ENCODE results near the gene MMP13. TPM values are rescaled to one million over a fixed set of nuclear protein-coding genes. Genes with fewer than 3 reads are reported as not detected.

MMP13 gene
- polyA plus RNA-seq, 2 of the 4 experiments (the other 2 are of a cell fraction), result not detected

GRCh38 chr11:102991776-102992175 is 36.2 kb upstream of the MMP13 start:
- peaks cover 10% of the 10 kb centered on the region; the same call in 2 of the 3 replicates for H3K4me1 ChIP-seq
- FAIRE-seq (no peak), DNase-seq (ENCODE audit: low read depth in 1 of 2, low spot score in 1 of 2) (no peak), ATAC-seq (no peak)
- WGBS (ENCODE audit: missing lambda C conversion rate), result 45% methylated on average over 3 of the region's 3 CpGs
- no peaks in the 10 kb centered on the region for H3K9me3 ChIP-seq
- no peak overlapping the region for H3K4me3 ChIP-seq
- H3K4me2 ChIP-seq, result no peak overlapping the region
- TF ChIP-seq CHD2 (IDR thresholded peaks at IDR 0.05; ENCODE audit: low read length, partially characterized antibody), result no peak
- TF ChIP-seq CEBPB (IDR thresholded peaks at IDR 0.05), result no peak
- TF ChIP-seq RARB (CRISPR knock-in tag; IDR thresholded peaks at IDR 0.05), result no peak
- TF ChIP-seq PHF8 (IDR thresholded peaks at IDR 0.05; ENCODE audit: borderline replicate concordance, low read depth), result no peak
- no peak for TF ChIP-seq RFX5 (IDR thresholded peaks at IDR 0.05)
- TF ChIP-seq POLR2A (IDR thresholded peaks at IDR 0.05; ENCODE audit: low read length), result no peak
- TF ChIP-seq KDM1A (IDR thresholded peaks at IDR 0.05; ENCODE audit: low read depth), result no peak
- TF ChIP-seq ZC3H11A (IDR thresholded peaks at IDR 0.05), result no peak
- no peak for TF ChIP-seq RAD21 (conservative IDR thresholded peaks at IDR 0.05 in 1 of 2, IDR thresholded peaks at IDR 0.05 in 1 of 2)
- no peak for TF ChIP-seq REST (IDR thresholded peaks at IDR 0.05)
- TF ChIP-seq ZNF302 (CRISPR knock-in tag; IDR thresholded peaks at IDR 0.05), result no peak
- TF ChIP-seq FOXS1 (CRISPR knock-in tag; IDR thresholded peaks at IDR 0.05), result no peak
- no peak for TF ChIP-seq HMGXB4 (CRISPR knock-in tag; IDR thresholded peaks at IDR 0.05; ENCODE audit: borderline replicate concordance)
- no peak for TF ChIP-seq HOXA7 (CRISPR knock-in tag; IDR thresholded peaks at IDR 0.05)
- no peak for TF ChIP-seq FOSB (CRISPR knock-in tag; IDR thresholded peaks at IDR 0.05)
- no peak for TF ChIP-seq MYC (IDR thresholded peaks at IDR 0.05; ENCODE audit: borderline replicate concordance, low read length)
- CTCF ChIA-PET, result no interaction called here
- no peak overlapping the region for H3K27ac ChIP-seq
- POLR2A ChIA-PET, result no interaction called here

- ChIA-PET CTCF (interaction anchor here (0.5 kb wide), 1 partner anchor 25 kb away, joined by 3 read pairs; no protein-coding TSS in a partner anchor), POLR2A (no interaction called here)
- H3K9me3 ChIP-seq, result no peaks in the 10 kb centered on the region
- DNase-seq (ENCODE audit: low read depth in 1 of 2, low spot score in 1 of 2) (no peak), FAIRE-seq (no peak), ATAC-seq (no peak)
- 56% methylated on average over 3 of the region's 3 CpGs for WGBS (ENCODE audit: missing lambda C conversion rate)
- H3K4me3 ChIP-seq, result no peak overlapping the region
- TF ChIP-seq MYC (IDR thresholded peaks at IDR 0.05; ENCODE audit: borderline replicate concordance, low read length) (no peak), KDM1A (IDR thresholded peaks at IDR 0.05; ENCODE audit: low read depth) (no peak)
- no peak overlapping the region for H3K27ac ChIP-seq
- no peaks in the 10 kb centered on the region for H3K4me1 ChIP-seq
- no peak overlapping the region for H3K4me2 ChIP-seq
These were observed 34.6 kb upstream of the MMP13 start for GRCh38 chr11:102990145-102990544.

GRCh38 chr11:102989379-102990047 is 34.0 kb upstream of the MMP13 start:
- Histone ChIP-seq H3K4me3 (no peak overlapping the region), H3K27ac (no peak overlapping the region), H3K9me3 (no peaks in the 10 kb centered on the region), H3K4me2 (no peak overlapping the region), H3K4me1 (no peaks in the 10 kb centered on the region)
- FAIRE-seq (no peak), DNase-seq (ENCODE audit: low read depth in 1 of 2, low spot score in 1 of 2) (no peak), ATAC-seq (no peak)
- POLR2A ChIA-PET, result no interaction called here
- 69% methylated on average over 5 of the region's 5 CpGs for WGBS (ENCODE audit: missing lambda C conversion rate)
- CTCF ChIA-PET, result no interaction called here
- TF ChIP-seq POLR2A (IDR thresholded peaks at IDR 0.05; ENCODE audit: low read length) (no peak), HOXB5 (CRISPR knock-in tag; IDR thresholded peaks at IDR 0.05) (no peak), FOSB (CRISPR knock-in tag; IDR thresholded peaks at IDR 0.05) (no peak), JUN (IDR thresholded peaks at IDR 0.05) (no peak), EP300 (IDR thresholded peaks at IDR 0.05) (no peak), ZSCAN20 (CRISPR knock-in tag; IDR thresholded peaks at IDR 0.05) (no peak), REST (IDR thresholded peaks at IDR 0.05) (no peak), RCOR1 (IDR thresholded peaks at IDR 0.05; ENCODE audit: low read depth, low read length) (no peak), HOXA7 (CRISPR knock-in tag; IDR thresholded peaks at IDR 0.05) (no peak), MAZ (IDR thresholded peaks at IDR 0.05; ENCODE audit: borderline replicate concordance, low read depth, low read length) (no peak), RARB (CRISPR knock-in tag; IDR thresholded peaks at IDR 0.05) (no peak)
- TF ChIP-seq, protein P1, sequence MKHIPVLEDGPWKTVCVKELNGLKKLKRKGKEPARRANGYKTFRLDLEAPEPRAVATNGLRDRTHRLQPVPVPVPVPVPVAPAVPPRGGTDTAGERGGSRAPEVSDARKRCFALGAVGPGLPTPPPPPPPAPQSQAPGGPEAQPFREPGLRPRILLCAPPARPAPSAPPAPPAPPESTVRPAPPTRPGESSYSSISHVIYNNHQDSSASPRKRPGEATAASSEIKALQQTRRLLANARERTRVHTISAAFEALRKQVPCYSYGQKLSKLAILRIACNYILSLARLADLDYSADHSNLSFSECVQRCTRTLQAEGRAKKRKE (CRISPR knock-in tag; IDR thresholded peaks at IDR 0.05; ENCODE audit: low read depth), result no peak
